Activated T-helper 2 cell treated with anti-CD3 and anti-CD28 coated beads, Interferon-gamma antibody, Interleukin-2, Interleukin-4, amounts not matched to agents 10 μg/mL and 5 μg/mL and 100 μg/mL, durations not matched to agents 14 hours and 24 hours and 36 hours (primary cell): ENCODE measurements around the gene BORCS6. TPM values are rescaled to one million over a fixed set of nuclear protein-coding genes. Genes with fewer than 3 reads are reported as not detected.
"Not testable (repeated sequence)": the region's sequence is repeated elsewhere in the genome, so short reads cannot be mapped to it uniquely, and the experiment has no call there.

Experiments
- DNase-seq: peaks from one replicate; pipeline ENCODE4 v3.0.0; 2021; ENCODE audit warnings: low spot score
- H3K27ac Mint-ChIP-seq: one replicate; pipeline ENCODE4 v1.8.0; 2021; ENCODE audit warnings: mixed read lengths
- H3K27me3 Mint-ChIP-seq: one replicate; pipeline ENCODE4 v1.8.0; 2021; ENCODE audit warnings: low read depth, mixed read lengths
- H3K36me3 Mint-ChIP-seq: one replicate; pipeline ENCODE4 v1.8.0; 2021; ENCODE audit warnings: low read depth, mixed read lengths
- H3K4me1 Mint-ChIP-seq: one replicate; pipeline ENCODE4 v1.8.0; 2021; ENCODE audit warnings: low read depth, mixed read lengths
- H3K4me3 Mint-ChIP-seq: one replicate; pipeline ENCODE4 v1.8.0; 2021; ENCODE audit warnings: low read depth, mild to moderate bottlenecking, moderate library complexity, mixed read lengths
- H3K9me3 Mint-ChIP-seq: one replicate; pipeline ENCODE4 v1.8.0; 2021; ENCODE audit warnings: mixed read lengths
- intact Hi-C: fragments of 100-400 bp; cut with micrococcal nuclease; formaldehyde crosslinking; loops from one replicate; pipeline ENCODE4 v1.15.1; 2023
- total RNA-seq: library from RNA; stranded (reverse); gene quantifications from 2 replicates; pipeline ENCODE4 v1.2.3, GENCODE V29; 2022

Gene BORCS6
- total RNA-seq, 1 donor from 2014 or later = 8.0 TPM

DNA sequence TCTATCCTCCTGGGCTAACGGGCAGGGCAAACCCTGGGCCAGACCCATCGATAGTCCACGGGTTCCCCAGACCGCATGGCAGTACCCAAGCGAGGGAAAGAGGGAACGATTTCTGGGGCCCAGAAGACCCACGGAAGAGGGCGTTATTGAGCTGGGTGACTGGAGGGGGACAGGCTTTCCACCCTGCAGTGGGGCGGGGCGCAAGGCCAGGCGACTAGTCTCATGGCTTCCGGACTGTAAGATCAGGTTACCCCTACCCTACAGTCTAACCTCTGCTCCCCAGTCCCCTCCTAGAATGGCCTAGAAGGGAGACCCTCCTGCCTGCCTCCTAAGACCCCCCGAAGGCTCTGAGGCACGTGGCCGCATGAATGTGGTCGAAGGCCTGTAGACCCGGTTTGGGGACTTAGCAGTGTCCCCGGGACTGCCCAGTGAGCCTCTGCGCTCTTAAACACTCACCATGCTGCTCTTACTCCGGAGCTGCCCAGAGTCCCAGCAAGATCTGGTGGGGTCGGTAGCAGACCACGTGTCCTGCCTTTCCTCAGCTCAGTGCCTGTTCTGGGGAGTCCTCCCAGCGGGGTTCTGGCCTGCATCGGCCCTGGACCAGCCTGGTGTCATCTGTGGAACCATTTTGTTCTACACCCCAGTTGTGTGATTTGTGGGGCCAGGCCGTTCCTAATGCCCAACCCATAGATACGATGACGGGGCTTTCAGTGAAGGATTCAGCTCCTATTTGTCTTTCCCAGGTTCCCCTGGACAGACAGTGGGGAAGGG lies 33.6 kb upstream of the BORCS6 start:
- Mint-ChIP-seq H3K4me1 (peaks cover 39% of the 10 kb centered on the region), H3K9me3 (no peaks in the 10 kb centered on the region), H3K4me3 (peak overlapping the region; percentile 97), H3K36me3 (peaks cover 21% of the 10 kb centered on the region), H3K27me3 (no peaks in the 10 kb centered on the region), H3K27ac (peak overlapping the region; percentile 96)
- DNase-seq = peak; percentile 50
- intact Hi-C loops = loop anchor here (2.0 to 10.0 kb wide), 3 partner anchors 71 to 539 kb away; partner anchors contain the start of genes RPL26, SLC25A35, TP53 and WRAP53

DNA sequence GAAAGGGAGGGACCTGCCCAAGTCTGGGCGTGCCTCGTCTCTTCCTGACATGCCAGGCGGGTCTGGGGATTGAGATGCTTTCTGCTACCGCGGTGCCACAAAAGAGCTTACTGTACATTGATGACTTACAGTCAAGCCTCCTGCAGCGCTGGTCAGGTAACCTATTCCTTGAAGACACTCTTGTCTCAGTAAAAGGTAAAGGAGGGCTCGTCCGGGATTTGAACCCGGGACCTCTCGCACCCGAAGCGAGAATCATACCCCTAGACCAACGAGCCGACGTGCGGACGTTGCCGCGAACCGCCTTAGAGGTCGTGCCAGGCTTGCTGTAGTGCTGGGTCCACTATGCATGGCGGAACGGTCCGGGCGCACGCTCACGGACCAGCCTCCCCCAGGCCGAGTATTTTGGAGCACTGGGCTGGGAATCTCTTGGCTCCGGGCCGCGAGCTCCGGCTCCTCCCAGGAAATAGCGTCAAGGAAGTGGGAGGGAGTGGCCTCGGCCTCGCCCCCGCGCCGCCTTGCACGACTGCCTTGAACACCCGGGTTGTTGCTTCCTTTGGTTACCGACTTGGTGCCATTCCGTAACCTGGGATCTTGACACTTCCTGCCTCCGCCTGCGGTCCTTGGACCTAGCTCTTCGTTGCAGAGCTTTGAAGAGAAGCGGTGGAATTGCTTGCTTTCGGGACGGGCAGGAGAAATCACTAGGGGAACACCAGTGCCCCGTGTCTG lies 32.8 kb upstream of the BORCS6 start:
- Mint-ChIP-seq H3K4me3 (peak overlapping the region; percentile 97), H3K27me3 (no peaks in the 10 kb centered on the region), H3K27ac (peak overlapping the region; percentile 96), H3K36me3 (peaks cover 16% of the 10 kb centered on the region), H3K4me1 (peaks cover 43% of the 10 kb centered on the region), H3K9me3 (no peaks in the 10 kb centered on the region)
- DNase-seq = peak; percentile 85
- intact Hi-C loops = loop anchor here (1.0 to 10.0 kb wide), 8 partner anchors 12 to 538 kb away; partner anchors contain the start of genes AURKB, PFAS, RPL26 and SLC25A35

DNA sequence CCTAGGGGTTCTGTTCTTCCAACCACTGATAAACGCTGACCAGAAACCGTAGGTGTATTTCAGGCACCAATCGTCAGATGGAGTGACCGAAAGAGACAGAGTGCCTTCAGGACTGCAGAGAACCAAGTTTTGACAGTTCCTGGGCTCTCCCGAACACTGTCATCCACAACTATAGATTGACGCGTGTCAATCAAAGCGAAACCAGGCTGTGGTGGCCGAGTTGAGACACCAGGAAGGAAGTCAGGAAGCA lies 32.3 kb upstream of the BORCS6 start:
- peak overlapping the region; percentile 97 for H3K4me3 Mint-ChIP-seq
- peak; percentile 83 for DNase-seq
- no peaks in the 10 kb centered on the region for H3K27me3 Mint-ChIP-seq
- H3K4me1 Mint-ChIP-seq = peaks cover 40% of the 10 kb centered on the region
- intact Hi-C loops = loop anchor here (1.0 to 10.0 kb wide), 8 partner anchors 12 to 538 kb away; partner anchors contain the start of genes AURKB, PFAS, RPL26 and SLC25A35
- H3K27ac Mint-ChIP-seq = peak overlapping the region; percentile 96
- no peaks in the 10 kb centered on the region for H3K9me3 Mint-ChIP-seq
- peaks cover 11% of the 10 kb centered on the region for H3K36me3 Mint-ChIP-seq

DNA sequence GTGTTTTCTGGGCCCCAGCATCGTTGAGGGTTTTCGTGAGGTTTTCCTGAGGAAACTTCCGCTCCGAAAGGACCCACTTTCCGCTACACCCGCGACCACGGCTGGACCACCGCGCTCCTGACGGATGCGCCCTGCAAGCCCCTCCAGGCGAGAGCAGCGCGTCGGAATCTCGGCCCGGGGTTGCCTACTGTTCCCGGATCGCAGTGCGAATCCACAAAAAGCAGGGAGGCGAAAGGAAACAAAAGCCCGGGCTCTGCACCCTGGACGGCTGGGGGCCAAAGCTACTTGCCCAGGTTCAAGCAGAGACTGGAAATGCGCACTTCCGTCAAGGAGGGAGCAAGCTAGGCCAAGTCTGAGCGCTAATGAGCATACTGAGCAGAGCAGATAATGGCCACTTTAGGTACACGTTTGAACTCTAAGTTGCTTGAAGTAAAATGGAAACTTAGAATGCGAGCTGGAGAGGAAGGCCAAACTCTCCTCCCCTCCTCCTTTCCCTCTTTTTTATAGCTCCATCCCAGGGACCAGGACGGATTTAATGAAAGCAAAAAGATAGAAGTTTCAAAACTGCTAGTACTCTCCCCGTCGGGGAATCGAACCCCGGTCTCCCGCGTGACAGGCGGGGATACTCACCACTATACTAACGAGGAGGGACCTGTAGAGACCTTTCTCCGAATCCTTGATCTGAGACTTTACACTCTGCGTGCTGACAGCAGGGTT lies 31.8 kb upstream of the BORCS6 start:
- Mint-ChIP-seq H3K27me3 (no peaks in the 10 kb centered on the region), H3K4me3 (peak overlapping the region; percentile 97), H3K9me3 (no peaks in the 10 kb centered on the region), H3K36me3 (peaks cover 6% of the 10 kb centered on the region), H3K27ac (peak overlapping the region; percentile 96), H3K4me1 (peaks cover 35% of the 10 kb centered on the region)
- intact Hi-C loops = loop anchor here (1.0 to 10.0 kb wide), 8 partner anchors 12 to 537 kb away; partner anchors contain the start of genes AURKB, PFAS, RPL26 and SLC25A35
- DNase-seq = peak; percentile 65

DNA sequence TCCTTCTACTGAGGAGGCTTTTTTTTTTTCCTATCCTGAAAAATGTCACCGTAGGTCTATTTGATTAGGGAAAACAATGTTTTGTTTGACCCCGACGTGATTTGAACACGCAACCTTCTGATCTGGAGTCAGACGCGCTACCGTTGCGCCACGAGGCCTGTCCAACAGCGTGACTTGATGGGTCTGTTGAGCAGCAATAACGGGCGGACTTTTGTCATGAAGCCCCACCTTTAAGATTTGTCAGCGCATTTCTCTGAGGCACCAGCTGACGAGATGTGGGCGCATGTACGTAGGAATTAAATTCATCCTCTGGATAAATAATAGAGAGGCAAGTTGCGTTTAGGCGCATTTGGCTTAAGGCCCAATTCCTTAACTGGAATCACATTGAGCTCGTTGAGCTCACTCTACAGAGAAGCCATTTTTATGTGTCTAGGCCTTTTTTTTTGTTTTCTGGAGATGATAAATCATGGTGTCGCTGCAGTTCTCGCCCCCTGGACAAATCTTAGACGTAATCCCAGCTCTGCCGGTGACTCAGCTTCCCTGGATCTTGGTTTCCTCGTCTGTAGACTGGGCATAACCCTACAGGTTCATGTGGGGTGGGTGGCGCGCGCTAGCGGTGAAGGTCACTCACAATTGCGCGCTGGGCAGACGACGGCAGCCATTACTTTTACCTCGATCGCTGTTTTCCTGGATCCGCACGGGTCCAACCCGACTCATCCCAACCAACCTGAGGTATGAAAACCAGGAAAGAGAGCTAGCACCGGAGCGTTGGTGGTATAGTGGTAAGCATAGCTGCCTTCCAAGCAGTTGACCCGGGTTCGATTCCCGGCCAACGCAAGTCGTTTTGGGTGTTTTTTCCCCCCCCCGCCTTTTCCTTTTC lies 31.0 kb upstream of the BORCS6 start:
- intact Hi-C loops = loop anchor here (10.0 kb wide), 2 partner anchors 164 to 536 kb away; partner anchors contain the start of genes RPL26, TP53 and WRAP53

DNA sequence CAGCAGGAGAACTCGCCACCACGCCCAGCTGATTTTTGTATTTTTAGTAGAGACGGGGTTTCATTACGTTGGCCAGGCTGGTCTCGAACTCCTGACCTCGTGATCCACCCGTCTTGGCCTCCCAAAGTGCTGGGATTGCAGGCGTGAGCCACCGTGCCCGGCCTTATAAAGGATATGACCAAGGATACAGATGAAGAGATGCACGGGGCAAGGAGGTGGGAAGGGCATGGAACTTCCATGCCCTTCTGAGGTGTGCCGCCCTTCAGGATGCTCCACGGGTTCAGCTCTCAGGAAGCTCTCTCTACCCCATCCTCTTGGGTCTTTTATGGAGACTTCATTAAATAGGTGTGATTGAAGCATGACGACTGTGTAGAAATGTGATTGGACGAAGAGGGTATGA lies 24.0 kb upstream of the BORCS6 start:
- H3K9me3 Mint-ChIP-seq, intact Hi-C loops, H3K27me3 Mint-ChIP-seq, DNase-seq, H3K27ac Mint-ChIP-seq, H3K4me3 Mint-ChIP-seq: not testable (repeated sequence)
- Mint-ChIP-seq H3K4me1 (peaks cover 20% of the 10 kb centered on the region), H3K36me3 (peaks cover 11% of the 10 kb centered on the region)

More for the DNA sequence above, 31.0 kb upstream of the BORCS6 start:
- Mint-ChIP-seq H3K4me3 (peak overlapping the region; percentile 97), H3K4me1 (peaks cover 28% of the 10 kb centered on the region), H3K36me3 (no peaks in the 10 kb centered on the region), H3K27ac (peak overlapping the region; percentile 96), H3K9me3 (no peaks in the 10 kb centered on the region), H3K27me3 (no peaks in the 10 kb centered on the region)
- DNase-seq = peak; percentile 78

DNA sequence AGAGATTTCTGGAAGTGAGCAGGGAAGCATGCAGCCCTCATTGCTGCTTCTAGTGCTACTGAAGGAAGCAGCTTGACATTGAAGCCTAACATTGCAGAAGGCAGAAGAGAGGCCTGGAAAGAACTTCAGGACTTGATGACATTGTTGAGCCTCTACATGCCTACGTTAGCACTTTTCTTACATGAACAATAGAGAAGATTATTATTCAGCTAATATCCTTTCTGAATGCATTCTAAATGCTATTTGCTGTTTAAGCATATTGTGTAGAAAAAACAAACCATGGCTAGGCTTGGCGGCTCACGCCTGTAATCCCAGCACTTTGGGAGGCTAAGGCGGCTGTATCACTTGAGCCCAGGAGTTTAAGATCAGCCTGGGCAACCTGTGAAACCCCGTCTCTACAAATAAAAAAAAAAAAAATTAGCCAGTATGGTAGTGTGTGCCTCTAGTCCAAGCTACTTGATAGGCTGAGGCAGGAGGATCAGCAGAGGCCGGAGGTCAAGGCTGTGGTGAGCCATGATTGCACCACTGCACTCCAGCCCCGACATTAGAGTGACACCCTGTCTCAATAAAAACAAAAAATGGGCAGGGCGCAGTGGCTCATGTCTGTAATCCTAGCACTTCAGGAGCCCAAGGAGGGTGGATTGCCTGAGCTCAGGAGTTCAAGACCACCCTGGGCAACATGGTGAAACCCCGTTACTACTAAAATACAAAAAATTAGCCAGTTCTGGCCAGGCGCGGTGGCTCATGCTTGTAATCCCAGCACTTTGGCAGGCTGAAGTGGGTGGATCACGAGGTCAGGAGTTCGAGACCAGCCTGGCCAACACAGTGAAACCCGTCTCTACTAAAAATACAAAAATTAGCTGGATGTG lies 22.6 kb upstream of the BORCS6 start:
- Mint-ChIP-seq H3K4me3 (no peak overlapping the region), H3K36me3 (peaks cover 17% of the 10 kb centered on the region), H3K27ac (no peak overlapping the region), H3K9me3 (no peaks in the 10 kb centered on the region), H3K27me3 (no peaks in the 10 kb centered on the region), H3K4me1 (peaks cover 21% of the 10 kb centered on the region)
- intact Hi-C loops = no loop called here
- DNase-seq = no peak

DNA sequence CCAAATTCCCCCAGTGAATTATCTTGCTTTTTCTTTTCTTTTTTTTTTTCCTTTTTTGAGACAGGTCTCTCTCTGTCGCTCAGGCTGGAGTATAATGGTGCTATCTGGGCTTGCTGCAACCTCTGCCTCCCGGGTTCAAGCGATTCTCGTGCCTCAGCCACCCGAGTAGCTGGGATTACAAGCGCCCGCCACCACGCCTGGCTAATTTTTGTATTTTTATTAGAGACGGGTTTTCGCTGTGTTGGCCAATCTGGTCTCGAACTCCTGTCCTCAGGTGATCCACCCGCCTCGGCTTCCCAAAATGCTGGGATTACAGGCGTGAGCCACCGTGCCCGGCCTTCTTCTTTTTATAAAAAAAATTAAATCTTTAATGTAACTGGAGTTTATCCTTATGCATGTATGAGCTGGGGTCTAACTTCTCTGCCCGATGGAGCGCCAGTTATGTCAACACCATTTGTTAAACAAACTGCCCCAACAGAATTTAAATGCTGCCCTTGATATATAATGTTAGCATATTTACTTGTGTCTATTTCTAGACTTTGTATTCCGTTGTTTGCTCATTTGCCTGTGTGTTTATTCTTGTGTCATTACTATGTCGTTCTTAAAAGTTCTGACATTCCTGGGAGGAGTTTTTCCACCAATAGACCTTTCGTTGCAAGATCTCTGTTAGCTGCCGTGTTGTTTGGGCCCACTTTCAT lies 20.9 kb upstream of the BORCS6 start:
- DNase-seq = no peak
- intact Hi-C loops = loop anchor here (1.0 kb wide), 2 partner anchors 11 kb away; no protein-coding TSS in a partner anchor
- peaks cover 34% of the 10 kb centered on the region for H3K36me3 Mint-ChIP-seq
- H3K4me1 Mint-ChIP-seq = peaks cover 21% of the 10 kb centered on the region
- peak overlapping the region; percentile 98 for H3K4me3 Mint-ChIP-seq
- peak overlapping the region; percentile 95 for H3K27ac Mint-ChIP-seq
- H3K27me3 Mint-ChIP-seq = no peaks in the 10 kb centered on the region
- H3K9me3 Mint-ChIP-seq = no peaks in the 10 kb centered on the region

DNA sequence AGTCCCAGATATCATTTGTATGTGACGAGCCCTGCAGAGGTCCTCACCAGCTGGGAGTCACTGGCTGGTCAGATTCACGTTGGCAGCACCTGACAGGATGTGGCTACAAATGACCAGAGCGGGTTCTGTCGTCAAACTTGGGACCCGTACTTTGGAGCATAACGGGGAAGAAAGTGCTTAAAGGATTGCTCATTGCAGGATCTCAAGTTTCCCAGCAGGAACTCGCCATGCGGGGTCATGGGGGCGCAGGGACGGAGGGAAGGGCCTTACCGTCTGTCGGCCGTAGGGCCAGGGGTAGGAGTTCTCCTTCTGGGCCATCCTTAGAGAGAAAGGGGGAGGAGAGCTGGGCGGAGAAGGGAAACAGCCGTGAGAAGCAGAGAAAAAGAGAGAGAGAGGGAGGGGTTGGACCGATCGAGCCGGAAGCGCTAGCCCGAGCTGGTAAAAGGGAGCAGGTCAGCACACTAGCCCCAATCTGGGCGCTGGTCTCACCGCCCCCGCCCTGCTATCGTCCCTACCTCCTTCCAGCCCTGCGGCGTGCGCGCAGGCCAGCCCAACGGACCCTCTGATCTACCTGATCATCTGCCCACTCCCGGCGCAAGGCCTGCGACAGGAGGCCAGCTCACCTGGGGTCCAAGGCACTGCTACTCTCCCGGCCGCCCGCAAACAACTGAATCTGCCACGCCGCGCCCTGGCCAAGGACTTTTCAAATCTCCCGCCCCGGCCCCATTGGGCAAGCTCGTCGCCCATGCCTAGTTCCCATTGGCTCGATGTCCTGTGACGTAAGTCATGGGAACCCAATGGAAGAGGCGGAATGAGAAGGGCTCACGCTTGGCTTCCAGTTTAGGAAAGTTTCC lies 20.2 kb upstream of the BORCS6 start, which contains the start of gene AURKB:
AURKB (minus strand) TSS at position 669 of the 854 bp plus-strand sequence; CDS start at position 318, 351 bp downstream.
- no peaks in the 10 kb centered on the region for H3K27me3 Mint-ChIP-seq
- H3K4me3 Mint-ChIP-seq = peak within 1 kb of the TSS; percentile 98
- peak; percentile 91 for DNase-seq
- no peaks in the 10 kb centered on the region for H3K9me3 Mint-ChIP-seq
- H3K36me3 Mint-ChIP-seq = peaks cover 40% of the 10 kb centered on the region
- H3K27ac Mint-ChIP-seq = peak within 1 kb of the TSS; percentile 95
- peaks cover 21% of the 10 kb centered on the region for H3K4me1 Mint-ChIP-seq
- intact Hi-C loops = loop anchor here (1.0 kb wide), 2 partner anchors 10 to 12 kb away; no protein-coding TSS in a partner anchor

DNA sequence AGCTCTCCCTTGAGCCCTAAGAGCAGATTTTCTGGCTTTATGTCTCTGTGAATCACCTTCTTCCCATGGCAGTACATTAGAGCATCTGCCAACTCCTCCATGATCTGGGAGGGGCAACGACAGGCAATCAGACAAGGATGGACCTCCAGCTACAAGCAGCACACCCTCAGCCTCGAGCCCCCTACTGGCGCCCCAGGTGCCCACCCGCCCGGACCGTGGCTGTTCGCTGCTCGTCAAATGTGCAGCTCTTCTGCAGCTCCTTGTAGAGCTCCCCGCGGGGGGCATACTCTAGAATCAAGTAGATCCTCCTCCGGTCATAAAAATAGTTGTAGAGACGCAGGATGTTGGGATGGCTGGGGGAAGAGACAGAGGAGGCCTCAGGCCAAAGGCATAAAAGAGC lies 16.6 kb upstream of the BORCS6 start:
- H3K27ac Mint-ChIP-seq = peak overlapping the region; percentile 38
- peaks cover 63% of the 10 kb centered on the region for H3K36me3 Mint-ChIP-seq
- no peaks in the 10 kb centered on the region for H3K9me3 Mint-ChIP-seq
- peaks cover 21% of the 10 kb centered on the region for H3K4me1 Mint-ChIP-seq
- peak overlapping the region; percentile 30 for H3K4me3 Mint-ChIP-seq
- no peak for DNase-seq
- H3K27me3 Mint-ChIP-seq = no peaks in the 10 kb centered on the region
- intact Hi-C loops = no loop called here
